SKM-1 treated with dmso at 0.1 percent for 144 hours (cell line): Measurements from ENCODE around the gene RASGRP3.

Experiments used
- DNase-seq: peaks from one replicate; lab custom pipeline; 2025; ENCODE audit not compliant: unreplicated experiment; lab: John Stamatoyannopoulos, UW

The RASGRP3 gene

DNA sequence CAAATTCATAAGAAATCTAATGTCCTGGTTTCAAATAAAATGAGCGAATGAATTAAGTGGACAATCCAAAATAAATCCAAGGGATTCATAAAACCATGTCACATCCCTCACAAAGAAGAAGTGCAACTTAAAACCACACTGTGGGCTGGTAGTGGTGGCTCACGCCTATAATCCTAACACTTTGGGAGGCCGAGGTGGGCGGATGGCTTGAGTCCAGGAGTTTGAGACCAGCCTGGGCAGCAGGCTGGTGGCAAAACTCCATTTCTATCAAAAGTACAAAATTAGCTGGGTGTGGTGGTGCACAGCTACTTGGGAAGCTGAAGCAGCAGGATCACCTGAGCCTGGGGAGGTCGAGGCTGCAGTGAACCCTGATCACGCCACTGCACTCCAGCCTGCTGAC is 97.2 kb downstream of the RASGRP3 start:
- DNase-seq = no peak

DNA sequence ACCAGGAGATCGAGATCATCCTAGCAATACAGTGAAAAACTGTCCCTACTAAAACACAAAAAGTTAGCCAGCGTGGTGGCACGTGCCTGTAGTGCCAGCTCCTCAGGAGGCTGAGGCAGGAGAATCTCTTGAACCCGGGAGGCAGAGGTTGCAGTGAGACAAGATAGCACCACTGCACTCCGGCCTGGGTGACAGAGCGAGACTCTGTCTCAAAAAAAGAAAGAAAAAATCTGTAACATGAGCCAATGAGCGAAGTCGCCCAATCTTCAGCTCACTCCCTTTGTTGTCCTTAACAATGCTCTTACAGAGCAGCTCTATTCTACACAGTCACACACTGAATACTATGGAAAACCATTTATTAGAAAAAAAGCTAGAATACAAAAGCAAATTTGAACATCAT is 100.6 kb downstream of the RASGRP3 start:
- no peak for DNase-seq

DNA sequence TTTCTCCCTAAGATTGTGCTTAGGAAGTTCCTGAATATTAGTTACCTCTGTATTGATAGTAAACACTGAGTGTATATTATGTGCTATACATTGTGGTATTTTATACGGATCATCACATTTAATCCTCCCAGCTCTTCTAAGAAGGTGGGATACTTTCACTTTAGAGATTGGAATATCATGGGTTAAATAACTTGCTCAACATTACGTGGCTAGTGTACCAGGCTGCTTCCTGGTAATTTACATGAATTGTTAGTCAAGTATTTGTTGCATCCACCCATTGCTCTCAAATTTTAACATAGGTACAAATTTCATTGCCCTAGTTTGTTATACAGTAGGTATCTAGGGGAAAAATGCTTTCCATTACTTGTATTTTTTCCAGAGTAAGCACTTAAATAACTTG is 101.2 kb downstream of the RASGRP3 start:
- DNase-seq = no peak

DNA sequence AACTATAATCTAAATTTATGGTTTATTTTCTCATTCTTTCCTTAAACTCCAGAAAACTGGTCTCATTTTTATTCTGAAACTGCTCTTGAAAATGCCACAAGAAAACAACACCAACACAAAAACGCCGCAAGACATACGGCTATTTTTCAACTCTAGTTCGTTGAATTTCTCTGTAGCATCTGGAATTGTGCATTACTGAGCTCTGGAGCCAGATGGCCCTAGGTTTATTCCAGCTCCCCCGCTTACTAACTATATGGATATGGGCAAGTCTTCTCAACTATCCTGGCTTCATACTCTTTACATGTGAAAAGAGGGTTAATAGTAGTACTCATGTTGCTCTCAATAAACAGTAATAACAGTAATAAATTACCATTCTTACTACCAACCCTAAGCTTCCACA is 102.8 kb downstream of the RASGRP3 start:
- DNase-seq = no peak

DNA sequence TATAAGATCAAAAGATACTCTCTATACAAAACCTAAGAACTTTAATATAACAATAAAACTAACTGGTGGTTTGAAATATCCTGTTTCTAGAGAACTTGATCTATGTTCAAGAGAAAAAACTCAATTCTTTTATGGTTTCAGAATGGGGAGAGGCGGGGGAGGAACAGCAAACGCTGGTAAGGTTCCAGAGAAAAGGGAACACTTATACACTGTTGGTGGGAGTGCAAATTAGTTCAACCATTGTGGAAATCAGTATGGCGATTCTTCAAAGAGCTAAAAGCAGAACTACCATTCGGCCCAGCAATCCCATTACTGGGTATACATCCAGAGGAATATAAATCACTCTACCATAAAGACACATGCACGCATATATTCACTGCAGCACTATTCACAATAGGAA is 105.4 kb downstream of the RASGRP3 start:
- DNase-seq = no peak

DNA sequence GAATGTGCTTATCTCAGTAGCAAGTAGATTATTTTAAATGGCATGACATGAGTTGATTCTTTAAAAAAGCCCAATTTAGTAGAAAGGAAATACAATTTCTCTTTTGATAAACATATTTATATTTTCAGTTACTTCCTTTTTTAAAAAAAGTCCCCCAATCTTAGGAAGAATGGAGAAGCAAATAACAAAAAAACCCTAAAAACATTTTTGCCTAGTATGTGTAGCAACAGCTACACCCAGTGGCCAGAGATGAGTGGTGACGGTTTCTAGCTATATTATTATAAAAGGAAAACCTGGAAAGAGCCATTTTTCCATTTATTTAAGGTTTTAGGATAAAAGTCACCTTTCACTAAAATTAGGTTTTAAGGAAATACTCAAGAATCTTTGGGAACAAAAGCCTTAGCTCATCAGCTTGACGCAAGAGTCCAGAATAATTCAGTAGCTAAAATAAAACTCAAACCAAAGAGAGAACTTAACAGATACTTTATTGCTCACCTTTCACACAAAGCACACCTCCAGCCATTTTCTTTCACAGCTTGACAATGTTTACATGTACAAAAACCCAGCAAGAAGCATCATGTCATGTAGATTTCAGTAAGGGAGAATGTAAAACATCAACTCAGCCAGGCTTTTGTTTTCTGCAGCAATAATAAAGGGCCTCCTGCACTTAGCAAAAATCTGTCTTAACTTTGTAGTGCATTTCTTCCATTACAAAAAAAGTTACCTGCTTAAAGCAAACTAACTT is 106.9 kb downstream of the RASGRP3 start:
- DNase-seq = peak; percentile 54

DNA sequence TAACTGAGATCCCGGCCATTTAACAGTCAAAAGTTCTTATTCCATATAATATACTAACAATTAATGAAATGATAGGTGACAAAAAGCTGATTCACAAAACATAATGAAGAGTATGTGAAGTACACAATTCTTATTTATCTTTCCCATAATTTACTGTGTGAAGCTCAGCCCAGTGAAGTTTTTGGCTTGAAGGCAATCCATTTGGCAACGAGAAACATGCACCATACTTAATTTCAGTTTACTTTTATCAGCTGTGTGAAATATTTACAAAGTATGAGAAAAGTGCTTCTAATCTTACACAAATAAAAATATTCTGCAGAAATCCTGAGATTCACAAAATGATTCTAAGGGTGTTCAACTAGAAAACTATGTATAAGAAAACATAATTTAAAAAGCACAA is 110.3 kb downstream of the RASGRP3 start:
- DNase-seq = no peak

DNA sequence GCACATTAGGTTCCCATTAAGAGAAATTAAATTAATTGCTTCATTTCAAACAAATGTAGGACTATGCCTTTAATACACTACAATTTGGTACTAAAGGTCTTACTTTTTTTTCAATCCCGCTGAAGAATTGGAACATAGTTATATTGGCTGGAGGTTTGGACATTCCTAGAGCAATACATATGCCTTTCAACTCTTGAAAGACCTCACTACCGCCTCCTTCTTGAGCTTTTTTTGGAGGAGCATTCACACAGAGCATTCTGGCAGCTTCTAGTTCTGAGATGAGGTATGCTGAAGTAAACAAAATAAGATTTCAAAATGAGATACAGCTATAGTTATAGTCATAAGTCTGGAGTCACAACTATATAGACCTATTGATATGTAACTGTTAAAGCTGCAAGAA is 111.8 kb downstream of the RASGRP3 start:
- no peak for DNase-seq

DNA sequence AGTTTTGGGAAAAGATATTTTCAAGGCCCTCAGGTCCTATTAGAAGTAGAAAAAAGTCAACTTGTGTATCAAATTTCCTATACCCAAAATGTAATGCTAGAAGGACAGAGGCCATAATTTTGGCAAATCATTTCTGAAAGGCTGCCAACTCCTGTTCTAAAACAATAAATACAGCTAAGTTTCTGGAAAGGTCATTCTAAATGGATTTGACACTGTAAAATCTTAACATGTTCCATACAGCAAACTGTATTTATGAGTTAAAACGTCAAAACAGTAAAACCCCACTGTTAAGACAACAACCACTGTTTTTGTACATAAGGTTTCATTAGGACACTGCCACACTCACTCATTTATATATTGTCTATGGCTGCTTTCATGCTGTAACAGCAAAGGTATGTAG is 113.0 kb downstream of the RASGRP3 start:
- no peak for DNase-seq

DNA sequence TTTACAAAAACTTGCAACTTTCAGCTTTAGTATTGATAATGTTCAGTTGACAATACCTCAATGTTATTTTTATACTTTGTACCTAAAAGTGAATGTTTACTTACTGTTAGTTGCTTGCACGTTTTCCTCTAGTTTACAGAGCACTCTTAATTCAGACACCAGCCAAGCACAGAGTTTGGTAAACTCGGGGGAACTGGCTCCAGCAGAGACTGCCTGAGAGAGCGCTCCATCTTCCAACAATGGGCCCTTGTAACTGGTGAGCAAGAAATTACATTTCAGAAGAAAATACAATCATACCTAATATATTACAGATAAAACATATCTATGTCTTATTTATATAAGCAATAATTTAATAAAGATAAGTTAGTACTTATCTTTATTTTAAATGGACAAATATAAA is 118.9 kb downstream of the RASGRP3 start:
- DNase-seq = no peak

DNA sequence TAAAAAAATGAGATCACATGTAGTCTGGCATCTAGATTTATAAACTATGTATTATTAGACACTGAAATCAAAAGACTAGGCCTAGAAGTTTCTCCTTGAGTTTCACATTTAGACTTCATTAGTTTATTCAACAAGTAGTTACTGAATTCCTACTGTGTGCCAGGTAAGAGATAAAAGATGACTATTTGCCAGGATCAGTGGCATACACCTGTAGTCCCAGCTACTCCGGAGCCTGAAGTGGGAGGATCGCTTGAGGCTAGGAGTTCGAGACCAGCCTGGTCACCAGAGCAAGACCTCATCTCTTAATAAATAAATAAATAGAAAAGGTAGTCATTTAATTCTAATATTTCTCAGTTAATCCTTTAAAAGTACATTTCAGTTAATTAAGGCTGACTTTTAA is 120.6 kb downstream of the RASGRP3 start:
- DNase-seq = no peak

DNA sequence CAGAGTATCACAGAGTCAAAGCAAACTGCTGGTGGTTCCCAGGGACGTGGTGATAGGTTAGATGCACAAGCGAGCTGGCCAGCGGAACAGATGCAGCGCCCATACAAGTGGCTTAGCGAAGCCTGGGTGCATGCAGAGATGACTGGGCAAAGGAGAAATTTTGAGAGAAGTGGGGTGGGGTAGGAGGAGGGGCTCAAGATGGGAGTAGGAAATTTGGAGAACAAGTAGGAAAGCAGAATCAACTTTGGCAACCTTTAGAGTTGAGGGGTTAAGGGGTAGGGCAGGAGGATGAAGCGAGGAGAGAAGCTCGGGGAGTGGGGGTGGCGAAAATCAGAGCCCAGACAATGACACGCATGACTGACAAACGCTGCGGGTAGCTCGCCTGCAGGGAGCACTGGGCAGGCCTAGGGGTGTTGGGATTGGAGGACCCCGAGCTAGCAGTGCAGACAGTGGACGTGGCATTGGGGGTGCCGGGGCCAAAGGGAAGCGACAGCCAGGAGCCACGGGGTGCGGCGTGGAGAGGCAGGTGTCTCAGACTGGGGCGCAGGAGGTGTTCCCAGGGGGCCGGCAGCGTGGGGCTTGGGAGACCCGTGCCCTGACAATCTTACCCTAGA is 122.2 kb downstream of the RASGRP3 start:
- no peak for DNase-seq

DNA sequence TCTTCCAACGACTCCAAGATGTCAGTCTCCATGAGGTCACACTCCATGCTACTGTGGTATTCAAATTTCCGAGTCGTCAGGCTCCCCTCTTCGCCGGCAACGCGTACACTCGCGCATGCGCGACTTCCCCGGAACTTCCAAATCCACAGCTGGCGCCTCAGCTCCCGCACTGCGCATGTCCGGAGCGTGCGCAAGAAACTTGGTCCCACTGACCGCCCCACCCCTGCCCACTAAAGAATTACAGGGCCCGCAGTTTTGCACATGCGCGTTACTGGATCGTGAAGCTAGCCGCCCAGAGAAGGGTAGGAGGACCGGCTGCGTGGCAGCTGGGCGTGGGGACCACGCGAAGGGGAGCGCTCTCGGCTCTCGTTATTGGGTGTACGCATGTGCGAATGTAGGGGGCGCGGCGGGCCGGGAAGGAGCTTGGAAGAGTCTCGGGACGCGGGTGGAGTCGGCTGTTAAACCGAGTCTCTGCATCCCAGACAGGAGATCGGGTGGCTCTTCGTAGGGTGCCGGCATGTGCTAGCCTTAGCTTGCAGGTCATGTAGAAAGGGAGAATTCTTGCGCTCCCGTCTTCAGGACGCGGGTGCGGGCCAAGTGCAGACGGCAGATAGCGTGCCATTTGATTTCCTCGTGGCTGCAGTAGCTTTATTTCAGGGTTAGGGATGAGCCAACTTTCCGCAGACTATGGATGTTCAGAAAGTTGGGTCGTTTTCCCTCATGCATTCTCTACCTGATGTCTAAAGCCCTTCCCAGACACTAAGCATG is 122.9 kb downstream of the RASGRP3 start, which contains the start of gene FAM98A:
Gene FAM98A (minus strand): TSS at position 125 of the 768 bp plus-strand sequence. CDS start 78 bp downstream, at position 47.
- DNase-seq = peak; percentile 97

DNA sequence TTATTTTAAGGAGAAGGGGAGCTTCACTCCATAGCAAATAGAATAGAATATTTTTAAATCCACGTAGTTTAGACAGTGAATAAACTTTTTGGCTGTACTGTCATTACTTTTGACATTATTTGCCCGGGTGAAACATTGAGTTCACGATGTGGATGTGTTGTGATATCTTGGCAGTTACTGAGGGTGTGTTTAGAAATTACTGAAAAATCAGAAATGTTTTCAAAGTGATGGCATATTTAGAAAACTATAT is 123.4 kb downstream of the RASGRP3 start:
- no peak for DNase-seq

DNA sequence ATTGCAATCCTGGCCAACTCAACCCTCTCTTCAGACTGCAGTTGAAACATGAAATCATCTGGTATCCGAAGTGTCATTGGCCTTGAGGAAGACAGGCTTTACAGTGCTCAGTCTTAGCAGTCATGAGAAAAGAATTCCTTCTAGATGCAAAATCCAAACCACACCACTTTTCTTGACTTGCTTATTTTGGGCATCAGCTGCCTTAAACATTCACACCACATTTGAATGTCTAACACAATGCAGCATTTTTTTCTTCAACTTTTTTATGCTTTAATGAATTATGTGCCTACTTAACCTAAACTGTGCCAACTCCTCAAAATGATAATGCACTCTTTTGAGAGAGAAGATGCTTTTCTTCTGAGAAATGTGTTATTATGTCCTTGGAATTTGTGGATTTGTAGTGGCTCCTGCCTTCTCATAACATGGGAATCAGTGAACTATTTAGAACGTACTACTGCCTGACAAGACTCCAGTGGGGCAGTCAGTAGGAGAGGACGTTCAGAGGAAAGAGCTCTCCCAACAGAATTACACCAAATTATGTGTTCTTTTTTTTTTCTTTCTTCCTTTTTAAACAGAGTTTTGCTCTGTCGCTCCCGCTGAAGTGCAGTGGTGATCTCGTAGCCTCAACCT is 125.9 kb downstream of the RASGRP3 start:
- DNase-seq = no peak

DNA sequence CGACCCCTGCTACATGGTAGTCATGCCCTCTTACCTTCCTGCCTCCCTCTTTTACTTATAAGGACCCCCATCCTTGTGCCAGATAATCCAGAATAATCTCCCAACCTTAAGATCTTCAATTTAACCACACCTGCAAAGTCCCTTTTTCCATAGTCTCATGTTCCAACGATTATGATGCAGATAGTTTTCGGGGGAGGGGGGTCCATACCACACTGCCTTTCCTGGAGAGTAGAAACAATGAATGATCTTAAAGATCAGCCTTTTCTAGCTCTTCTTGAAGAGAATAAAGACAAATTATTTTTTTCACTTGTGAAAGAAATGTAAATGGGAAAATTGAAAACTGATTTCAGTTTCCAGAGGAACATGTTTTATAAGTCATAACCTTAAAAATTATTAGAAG is 127.0 kb downstream of the RASGRP3 start:
- no peak for DNase-seq

DNA sequence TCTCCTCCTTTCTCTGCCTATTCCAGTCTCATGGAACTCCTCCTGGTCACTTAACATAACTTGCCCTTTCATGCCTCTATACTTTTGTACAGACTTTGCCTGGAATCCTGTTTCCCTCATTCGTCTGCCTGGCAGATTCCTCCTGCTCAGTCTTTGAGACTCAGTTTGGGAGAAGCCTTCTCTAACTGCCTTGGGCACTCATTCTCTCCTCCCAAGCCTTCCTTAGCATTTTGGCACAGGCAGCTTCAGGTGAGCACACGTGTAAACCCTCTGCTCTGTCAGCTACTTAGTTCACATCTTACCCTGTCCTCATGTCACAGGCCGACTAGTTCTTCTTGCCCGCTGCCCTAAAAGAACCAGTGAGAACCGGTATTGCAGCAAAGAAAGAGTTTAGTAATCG is 128.6 kb downstream of the RASGRP3 start:
- no peak for DNase-seq

DNA sequence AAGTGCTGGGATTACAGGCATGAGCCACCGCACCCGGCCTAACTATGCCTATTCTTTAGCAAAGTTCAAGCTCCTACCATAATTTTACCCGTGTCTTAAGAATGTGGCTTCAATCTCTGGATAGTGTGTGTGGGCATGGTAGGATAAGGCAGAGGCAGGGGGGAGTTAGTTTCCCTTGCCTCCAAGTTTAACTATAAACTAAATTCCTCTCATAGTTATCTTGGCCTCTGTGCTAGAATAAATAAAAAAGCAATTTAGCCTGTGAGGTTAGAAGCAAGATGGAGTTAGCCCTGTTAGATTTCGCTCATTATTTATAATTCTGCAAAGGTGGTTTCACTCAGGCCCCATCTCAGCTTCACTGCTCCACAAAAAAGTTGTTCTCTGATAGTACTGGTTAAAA is 129.7 kb downstream of the RASGRP3 start:
- no peak for DNase-seq

DNA sequence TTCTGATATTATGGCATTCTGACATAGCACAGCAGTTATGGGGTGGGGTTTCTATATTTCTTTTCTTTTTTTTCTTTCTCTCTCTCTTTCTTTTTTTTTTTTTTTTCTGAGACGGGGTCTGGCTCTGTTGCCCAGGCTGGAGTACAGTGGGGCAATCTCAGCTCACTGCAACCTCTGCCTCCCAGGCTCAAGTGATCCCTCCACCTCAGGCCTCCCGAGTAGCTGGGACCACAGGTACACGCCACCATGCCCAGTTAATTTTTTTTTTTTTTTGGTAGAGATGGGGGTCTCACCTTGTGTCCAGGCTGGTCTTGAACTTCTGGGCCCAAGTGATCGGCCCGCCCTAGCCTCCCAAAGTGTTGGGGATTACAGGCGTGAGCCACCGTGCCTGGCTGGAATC is 130.2 kb downstream of the RASGRP3 start:
- no peak for DNase-seq

DNA sequence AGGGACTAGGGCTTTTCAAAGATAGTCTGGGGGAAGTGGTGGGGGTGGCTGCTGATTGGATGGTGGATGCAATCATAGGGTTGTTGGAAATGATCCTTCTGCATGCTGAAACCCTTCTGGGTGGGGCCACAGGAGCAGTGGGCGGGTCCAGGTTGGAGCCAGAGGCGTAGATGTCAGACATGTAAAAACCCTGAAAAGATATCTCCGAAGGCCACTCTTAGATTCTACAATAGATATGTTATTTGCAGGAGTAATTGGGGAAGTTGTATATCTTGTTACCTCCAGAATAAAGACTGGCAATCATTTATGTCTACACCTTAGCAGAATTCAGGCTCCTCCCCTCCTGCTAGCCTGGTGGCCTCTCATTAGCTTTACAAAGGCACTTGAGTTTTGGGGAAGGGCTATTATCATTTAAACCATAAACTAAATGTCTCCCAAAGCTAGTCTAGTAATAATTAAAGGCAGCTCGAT is 130.8 kb downstream of the RASGRP3 start:
- no peak for DNase-seq

DNA sequence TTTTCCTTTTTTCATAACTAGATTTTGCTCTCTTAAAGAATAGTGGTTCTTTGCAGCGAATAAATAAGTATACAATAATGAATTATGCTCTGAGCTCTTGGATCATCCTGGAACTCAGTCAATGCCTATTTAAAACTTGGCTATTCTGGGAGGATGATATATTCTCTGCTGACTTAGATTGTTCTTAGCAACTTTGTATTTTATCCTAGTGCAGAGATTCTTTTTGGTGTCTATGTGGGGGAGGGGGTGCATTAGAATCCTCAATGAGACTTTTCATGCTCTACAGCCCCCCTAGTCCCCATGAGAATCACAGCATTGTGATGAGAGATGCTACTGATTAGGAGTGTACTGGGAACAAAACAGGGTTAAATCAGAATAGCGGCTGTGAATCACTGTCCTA is 131.5 kb downstream of the RASGRP3 start:
- DNase-seq = no peak

DNA sequence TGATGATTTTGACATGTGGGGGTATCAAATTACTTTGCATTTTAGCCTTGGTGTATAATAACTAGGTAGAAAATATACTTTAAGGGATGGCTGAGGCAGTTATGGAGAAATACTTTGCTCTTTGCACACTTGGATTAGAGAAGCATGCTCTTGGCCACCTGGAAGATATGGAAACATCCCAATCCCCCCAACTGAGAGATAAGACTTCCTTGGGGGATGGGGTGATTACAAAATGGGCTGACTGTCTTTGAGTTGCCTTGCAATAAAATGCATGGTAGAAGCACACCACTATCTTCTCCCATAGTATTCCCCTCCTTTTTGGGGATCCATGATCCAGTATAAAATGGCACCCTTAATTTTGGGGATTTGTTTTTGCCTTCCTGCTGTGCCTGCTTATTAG is 137.7 kb downstream of the RASGRP3 start:
- no peak for DNase-seq
